ENCODE measurements around the gene PPP1R14D. TPM values are rescaled to one million over a fixed set of nuclear protein-coding genes. Genes with fewer than 3 reads are reported as not detected.

The PPP1R14D gene
- total RNA-seq, 4 donors from 2014 or later = 0.51 TPM; not detected in 3

- no peak for TF ChIP-seq POLR2A (IDR thresholded peaks at IDR 0.05)
- no peak for TF ChIP-seq CTCF (IDR thresholded peaks at IDR 0.05 in 4 of 5, conservative IDR thresholded peaks at IDR 0.05 in 1 of 5)
- Histone ChIP-seq H3K27me3 (no peaks in the 10 kb centered on the region), H3K27ac (no peak overlapping the region), H3K36me3 (no peaks in the 10 kb centered on the region), H3K4me1 (no peaks in the 10 kb centered on the region), H3K9me3 (no peaks in the 10 kb centered on the region), H3K4me3 (no peak overlapping the region)
- in situ Hi-C loops (cut with MboI; ENCODE audit: low sequenced_read_pairs in 4 of 4) (no loop called here), intact Hi-C loops (cut with DNase I; ENCODE audit: low total_unique reads) (no loop called here)
- DNase-seq (no peak), ATAC-seq (no peak)
Observed at GRCh38 chr15:40829115-40829514, 607 bp upstream of the PPP1R14D start.

GRCh38 chr15:40826423-40827075 lies 2.0 kb downstream of the PPP1R14D start:
- DNase-seq (no peak), ATAC-seq (no peak)
- intact Hi-C loops (cut with DNase I; ENCODE audit: low total_unique reads) = no loop called here
- TF ChIP-seq POLR2A (IDR thresholded peaks at IDR 0.05) = no peak
- no peak for TF ChIP-seq CTCF (IDR thresholded peaks at IDR 0.05 in 4 of 5, conservative IDR thresholded peaks at IDR 0.05 in 1 of 5)
- Histone ChIP-seq H3K4me3 (no peak overlapping the region), H3K9me3 (no peaks in the 10 kb centered on the region), H3K4me1 (no peaks in the 10 kb centered on the region), H3K36me3 (no peaks in the 10 kb centered on the region), H3K27me3 (no peaks in the 10 kb centered on the region), H3K27ac (no peak overlapping the region)
- in situ Hi-C loops (cut with MboI; ENCODE audit: low sequenced_read_pairs in 4 of 4) = no loop called here

GRCh38 chr15:40825661-40826422 lies 2.7 kb downstream of the PPP1R14D start:
- Histone ChIP-seq H3K9me3 (no peaks in the 10 kb centered on the region), H3K4me3 (no peak overlapping the region), H3K27me3 (no peaks in the 10 kb centered on the region), H3K27ac (no peak overlapping the region), H3K36me3 (no peaks in the 10 kb centered on the region), H3K4me1 (no peaks in the 10 kb centered on the region)
- ATAC-seq (no peak), DNase-seq (no peak)
- in situ Hi-C loops (cut with MboI; ENCODE audit: low sequenced_read_pairs in 4 of 4) (no loop called here), intact Hi-C loops (cut with DNase I; ENCODE audit: low total_unique reads) (no loop called here)
- TF ChIP-seq POLR2A (IDR thresholded peaks at IDR 0.05) (no peak), CTCF (IDR thresholded peaks at IDR 0.05 in 4 of 5, conservative IDR thresholded peaks at IDR 0.05 in 1 of 5) (no peak)

- DNase-seq (no peak), ATAC-seq (no peak)
- Histone ChIP-seq H3K9me3 (no peaks in the 10 kb centered on the region), H3K36me3 (no peaks in the 10 kb centered on the region), H3K4me1 (no peaks in the 10 kb centered on the region), H3K27me3 (no peaks in the 10 kb centered on the region), H3K4me3 (no peak overlapping the region), H3K27ac (no peak overlapping the region)
- TF ChIP-seq CTCF (IDR thresholded peaks at IDR 0.05 in 4 of 5, conservative IDR thresholded peaks at IDR 0.05 in 1 of 5) = no peak
- TF ChIP-seq POLR2A (IDR thresholded peaks at IDR 0.05) = no peak
- in situ Hi-C loops (cut with MboI; ENCODE audit: low sequenced_read_pairs in 4 of 4) (no loop called here), intact Hi-C loops (cut with DNase I; ENCODE audit: low total_unique reads) (no loop called here)
Observed at GRCh38 chr15:40823572-40824343, 4.8 kb downstream of the PPP1R14D start.

Data from gastrocnemius medialis (tissue), 4 donors.